ENCODE measurements around the gene SLC2A4RG.
"Not testable (repeated sequence)": the region's sequence is repeated elsewhere in the genome, so short reads cannot be mapped to it uniquely, and the experiment has no call there.

Gene SLC2A4RG

DNA sequence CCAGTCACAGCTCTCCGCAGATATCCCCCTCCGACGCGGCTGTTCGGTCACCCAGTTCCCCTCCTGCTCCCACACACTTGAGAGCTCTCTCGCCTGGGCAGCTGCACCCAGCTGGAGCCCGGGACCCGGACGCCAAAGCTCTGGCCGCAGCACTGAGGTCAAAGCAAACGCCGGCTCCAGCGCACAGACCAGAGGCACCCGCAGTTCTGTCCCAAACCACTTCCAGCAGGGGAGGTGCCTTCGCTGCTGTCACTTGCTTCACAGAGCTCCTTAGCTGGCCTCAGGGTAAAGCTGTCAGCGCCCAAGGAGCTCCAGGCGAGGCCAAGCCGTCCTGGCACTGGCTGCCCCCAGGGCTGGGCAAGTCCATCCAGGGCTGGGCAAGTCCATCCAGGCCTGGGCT, 27.9 kb downstream of the SLC2A4RG start:
- Mint-ChIP-seq H3K4me1 (ENCODE audit: low read depth) (no peaks in the 10 kb centered on the region), H3K9me3 (no peaks in the 10 kb centered on the region), H3K36me3 (ENCODE audit: low read depth) (no peaks in the 10 kb centered on the region), H3K27me3 (no peaks in the 10 kb centered on the region), H3K27ac (no peak overlapping the region), H3K4me3 (no peak overlapping the region)

- Mint-ChIP-seq H3K4me1 (ENCODE audit: low read depth) (no peaks in the 10 kb centered on the region), H3K27ac (no peak overlapping the region), H3K27me3 (no peaks in the 10 kb centered on the region), H3K36me3 (ENCODE audit: low read depth) (no peaks in the 10 kb centered on the region), H3K9me3 (no peaks in the 10 kb centered on the region), H3K4me3 (no peak overlapping the region)
Measured at GRCh38 chr20:63767886-63768285, 28.3 kb downstream of the SLC2A4RG start.

GRCh38 chr20:63768591-63769515, 29.3 kb downstream of the SLC2A4RG start:
- H3K9me3 Mint-ChIP-seq = no peaks in the 10 kb centered on the region
- no peak overlapping the region for H3K27ac Mint-ChIP-seq
- H3K4me1 Mint-ChIP-seq (ENCODE audit: low read depth) = no peaks in the 10 kb centered on the region
- no peaks in the 10 kb centered on the region for H3K36me3 Mint-ChIP-seq (ENCODE audit: low read depth)
- H3K27me3 Mint-ChIP-seq = no peaks in the 10 kb centered on the region
- H3K4me3 Mint-ChIP-seq = no peak overlapping the region

DNA sequence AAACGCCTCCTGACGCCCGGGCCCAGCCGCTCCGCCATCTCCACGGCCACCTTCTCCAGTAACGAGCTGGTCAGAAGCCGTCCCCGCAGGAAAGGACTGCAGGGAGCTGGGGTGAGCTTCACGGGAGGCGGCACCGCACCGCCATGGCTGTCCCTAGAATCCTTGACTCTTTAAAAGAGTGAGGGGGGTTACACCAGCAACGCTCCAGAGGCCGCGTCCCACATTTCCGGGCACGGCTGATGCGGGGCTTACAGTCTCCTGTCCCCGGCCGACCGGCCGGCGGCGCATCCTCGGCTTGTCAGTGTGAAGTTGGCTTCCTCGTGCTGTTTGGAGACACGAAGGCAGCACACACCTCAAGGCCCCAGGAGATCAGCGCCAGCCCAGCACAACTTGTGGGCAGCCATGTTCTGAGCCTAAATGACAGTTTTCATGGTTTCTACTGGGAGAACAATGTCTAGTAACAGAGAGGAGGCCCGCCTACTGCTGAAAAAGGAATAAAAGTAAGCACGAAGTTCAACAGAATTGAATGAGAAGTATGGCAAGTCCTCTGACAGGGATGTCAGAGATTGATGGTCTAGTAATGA, 30.4 kb downstream of the SLC2A4RG start:
- Mint-ChIP-seq H3K36me3 (ENCODE audit: low read depth) (no peaks in the 10 kb centered on the region), H3K9me3 (no peaks in the 10 kb centered on the region), H3K27me3 (no peaks in the 10 kb centered on the region), H3K4me1 (ENCODE audit: low read depth) (peaks cover 3% of the 10 kb centered on the region), H3K4me3 (no peak overlapping the region), H3K27ac (no peak overlapping the region)

- Mint-ChIP-seq H3K4me1 (ENCODE audit: low read depth) (peaks cover 3% of the 10 kb centered on the region), H3K27ac (no peak overlapping the region), H3K9me3 (no peaks in the 10 kb centered on the region), H3K36me3 (ENCODE audit: low read depth) (no peaks in the 10 kb centered on the region), H3K27me3 (no peaks in the 10 kb centered on the region), H3K4me3 (no peak overlapping the region)
Measured at GRCh38 chr20:63771046-63771707, 31.6 kb downstream of the SLC2A4RG start.

DNA sequence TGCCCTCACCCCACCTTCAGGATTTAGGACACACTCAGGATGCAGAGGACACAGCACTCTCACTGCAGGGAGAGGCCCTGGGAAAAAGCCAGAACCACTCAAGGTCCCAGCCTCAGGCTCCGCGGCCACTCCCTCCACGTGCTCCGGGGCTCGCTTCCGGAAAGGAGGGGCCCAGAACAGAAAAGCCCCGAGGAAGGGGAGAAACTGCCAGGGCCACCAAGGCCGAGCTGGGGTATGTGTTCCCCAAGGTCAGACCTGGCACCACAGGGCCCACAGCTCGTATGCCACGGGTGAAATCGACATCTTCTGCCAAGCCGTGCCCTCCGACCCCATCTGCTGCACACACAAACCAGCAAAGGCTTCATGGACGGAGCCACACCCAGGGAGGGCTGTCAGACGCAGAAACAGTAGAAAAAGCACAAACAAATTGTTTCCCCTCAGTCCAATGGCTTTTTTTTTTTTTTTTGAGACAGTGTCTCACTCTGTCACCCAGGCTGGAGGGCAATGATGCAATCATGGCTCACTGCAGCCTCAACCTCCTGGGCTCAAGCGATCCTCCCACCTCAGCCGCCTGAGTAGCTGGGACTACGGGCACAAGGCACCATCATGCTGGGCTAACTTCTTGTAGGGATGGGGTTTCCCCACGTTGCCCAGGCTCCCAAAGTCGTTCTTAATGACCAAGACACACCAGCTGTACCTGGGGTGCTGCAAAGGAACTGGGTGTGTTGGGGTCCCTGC, 33.4 kb downstream of the SLC2A4RG start:
- Mint-ChIP-seq H3K27ac (no peak overlapping the region), H3K27me3 (no peaks in the 10 kb centered on the region), H3K4me1 (ENCODE audit: low read depth) (peaks cover 3% of the 10 kb centered on the region), H3K36me3 (ENCODE audit: low read depth) (no peaks in the 10 kb centered on the region), H3K9me3 (no peaks in the 10 kb centered on the region), H3K4me3 (no peak overlapping the region)

- H3K27me3 Mint-ChIP-seq = no peaks in the 10 kb centered on the region
- H3K4me3 Mint-ChIP-seq = no peak overlapping the region
- H3K4me1 Mint-ChIP-seq (ENCODE audit: low read depth) = peaks cover 3% of the 10 kb centered on the region
- no peaks in the 10 kb centered on the region for H3K36me3 Mint-ChIP-seq (ENCODE audit: low read depth)
- H3K9me3 Mint-ChIP-seq = no peaks in the 10 kb centered on the region
- H3K27ac Mint-ChIP-seq = no peak overlapping the region
Measured at GRCh38 chr20:63773571-63774241, 34.1 kb downstream of the SLC2A4RG start.

DNA sequence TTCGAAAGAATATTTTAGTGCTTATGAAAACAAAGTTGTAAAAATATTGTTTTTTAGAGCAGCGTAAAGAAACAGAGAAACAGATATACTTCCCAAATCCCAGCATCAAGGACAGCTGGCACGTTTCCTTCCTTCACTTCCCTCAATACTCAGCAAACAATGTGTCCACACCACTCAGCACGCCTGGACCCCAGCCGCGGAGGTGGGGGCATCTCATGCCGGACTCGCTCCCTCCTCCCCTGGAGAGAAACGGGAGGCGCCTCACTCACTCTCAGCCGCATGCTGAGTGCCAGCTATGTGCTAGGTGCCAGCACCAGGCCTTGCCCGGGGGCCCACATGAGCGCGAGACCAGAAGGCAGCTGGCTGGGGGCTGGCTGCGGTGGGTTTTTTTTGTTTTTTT, 34.7 kb downstream of the SLC2A4RG start:
- no peaks in the 10 kb centered on the region for H3K9me3 Mint-ChIP-seq
- no peaks in the 10 kb centered on the region for H3K36me3 Mint-ChIP-seq (ENCODE audit: low read depth)
- peaks cover 3% of the 10 kb centered on the region for H3K4me1 Mint-ChIP-seq (ENCODE audit: low read depth)
- H3K27me3 Mint-ChIP-seq = no peaks in the 10 kb centered on the region
- H3K4me3 Mint-ChIP-seq = no peak overlapping the region
- no peak overlapping the region for H3K27ac Mint-ChIP-seq

- H3K36me3 Mint-ChIP-seq (ENCODE audit: low read depth) = no peaks in the 10 kb centered on the region
- H3K27ac Mint-ChIP-seq = no peak overlapping the region
- H3K27me3 Mint-ChIP-seq = no peaks in the 10 kb centered on the region
- H3K4me3 Mint-ChIP-seq = no peak overlapping the region
- peaks cover 3% of the 10 kb centered on the region for H3K4me1 Mint-ChIP-seq (ENCODE audit: low read depth)
- no peaks in the 10 kb centered on the region for H3K9me3 Mint-ChIP-seq
Measured at GRCh38 chr20:63775096-63775978, 35.8 kb downstream of the SLC2A4RG start.

DNA sequence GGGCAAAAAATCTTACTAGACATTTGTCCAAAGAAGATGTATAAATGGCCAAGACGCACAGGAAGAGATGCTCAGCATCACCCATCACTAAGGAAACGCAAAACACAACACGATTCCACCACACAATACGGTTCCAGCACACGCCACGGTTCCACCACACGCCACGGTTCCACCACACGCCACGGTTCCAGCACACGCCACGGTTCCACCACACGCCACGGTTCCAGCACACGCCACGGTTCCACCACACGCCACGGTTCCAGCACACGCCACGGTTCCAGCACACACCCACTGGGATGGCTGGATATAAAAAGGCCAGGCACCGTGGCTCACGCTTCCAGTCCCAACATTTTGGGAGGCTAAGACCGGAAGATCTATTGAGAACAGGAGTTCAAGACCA, 37.3 kb downstream of the SLC2A4RG start:
- H3K36me3 Mint-ChIP-seq (ENCODE audit: low read depth); H3K27me3 Mint-ChIP-seq; H3K4me1 Mint-ChIP-seq (ENCODE audit: low read depth); H3K9me3 Mint-ChIP-seq; H3K27ac Mint-ChIP-seq; H3K4me3 Mint-ChIP-seq: not testable (repeated sequence)

- Mint-ChIP-seq H3K4me1 (ENCODE audit: low read depth) (peaks cover 17% of the 10 kb centered on the region), H3K27ac (no peak overlapping the region), H3K36me3 (ENCODE audit: low read depth) (no peaks in the 10 kb centered on the region), H3K27me3 (no peaks in the 10 kb centered on the region), H3K9me3 (no peaks in the 10 kb centered on the region), H3K4me3 (no peak overlapping the region)
Measured at GRCh38 chr20:63777614-63778013, 38.0 kb downstream of the SLC2A4RG start.

GRCh38 chr20:63778034-63778752, 38.6 kb downstream of the SLC2A4RG start:
- Mint-ChIP-seq H3K27ac (no peak overlapping the region), H3K9me3 (no peaks in the 10 kb centered on the region), H3K27me3 (no peaks in the 10 kb centered on the region), H3K36me3 (ENCODE audit: low read depth) (no peaks in the 10 kb centered on the region), H3K4me3 (no peak overlapping the region), H3K4me1 (ENCODE audit: low read depth) (peaks cover 18% of the 10 kb centered on the region)

DNA sequence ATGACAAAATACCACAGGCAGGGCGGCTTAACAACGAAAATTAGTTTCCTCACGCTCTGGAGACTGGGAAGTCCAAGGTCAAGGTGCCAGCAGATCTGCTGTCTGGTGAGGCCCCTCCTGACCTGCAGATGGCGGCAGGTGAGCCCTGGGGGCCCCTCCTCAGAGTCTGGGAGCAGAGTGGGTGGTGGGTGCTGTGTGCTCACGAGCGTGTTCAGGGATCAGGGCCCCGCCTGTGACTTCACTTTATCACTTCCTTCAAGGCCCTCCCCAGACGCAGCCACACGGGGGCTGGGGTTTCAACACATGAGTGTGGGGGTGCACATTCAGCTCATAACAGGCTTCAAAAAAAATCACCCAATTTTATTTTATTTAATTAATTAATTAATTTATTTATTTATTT, 39.3 kb downstream of the SLC2A4RG start:
- no peaks in the 10 kb centered on the region for H3K27me3 Mint-ChIP-seq
- H3K4me3 Mint-ChIP-seq = no peak overlapping the region
- H3K9me3 Mint-ChIP-seq = no peaks in the 10 kb centered on the region
- H3K36me3 Mint-ChIP-seq (ENCODE audit: low read depth) = no peaks in the 10 kb centered on the region
- H3K27ac Mint-ChIP-seq = no peak overlapping the region
- H3K4me1 Mint-ChIP-seq (ENCODE audit: low read depth) = peaks cover 18% of the 10 kb centered on the region
